8988T (cell line): Measurements from ENCODE around the gene HAUS3.
A peak's percentile ranks its signal among the peaks of the same experiment; 100 is the strongest.

Source experiments
- DNase-seq: peaks from one replicate; pipeline ENCODE4 v3.0.0; 2011

Gene HAUS3

GRCh38 chr4:2262145-2262943 is 20.4 kb upstream of the HAUS3 start:
- DNase-seq: peak; percentile 98

- no peak for DNase-seq
These were observed 19.9 kb upstream of the HAUS3 start, which contains the start of gene MXD4 for GRCh38 chr4:2261853-2262144. Gene MXD4, minus strand, starts transcription at chr4:2262109. Its CDS starts 129 bp downstream, at chr4:2261980.

GRCh38 chr4:2261110-2261852 is 19.4 kb upstream of the HAUS3 start:
- DNase-seq: no peak

GRCh38 chr4:2260344-2261109 is 18.6 kb upstream of the HAUS3 start:
- no peak for DNase-seq

- DNase-seq: no peak
These were observed 17.8 kb upstream of the HAUS3 start for GRCh38 chr4:2259541-2260343.

- peak; percentile 2 for DNase-seq
These were observed 17.2 kb upstream of the HAUS3 start for GRCh38 chr4:2259036-2259540.

- DNase-seq: peak; percentile 20
These were observed 16.4 kb upstream of the HAUS3 start for GRCh38 chr4:2258091-2259035.

GRCh38 chr4:2257361-2258081 is 15.6 kb upstream of the HAUS3 start:
- peak; percentile 8 for DNase-seq

- peak; percentile 11 for DNase-seq
These were observed 14.9 kb upstream of the HAUS3 start for GRCh38 chr4:2256781-2257191.

GRCh38 chr4:2256156-2256731 is 14.3 kb upstream of the HAUS3 start:
- DNase-seq: peak; percentile 14

- DNase-seq: peak; percentile 15
These were observed 13.7 kb upstream of the HAUS3 start for GRCh38 chr4:2255501-2256155.

GRCh38 chr4:2254665-2255500 is 13.0 kb upstream of the HAUS3 start:
- DNase-seq: peak; percentile 7

- peak; percentile 20 for DNase-seq
These were observed 11.5 kb upstream of the HAUS3 start for GRCh38 chr4:2253160-2254084.

- peak; percentile 13 for DNase-seq
These were observed 10.7 kb upstream of the HAUS3 start for GRCh38 chr4:2252530-2253091.

GRCh38 chr4:2251795-2252529 is 10.0 kb upstream of the HAUS3 start:
- peak; percentile 18 for DNase-seq

- peak; percentile 17 for DNase-seq
These were observed 9.3 kb upstream of the HAUS3 start for GRCh38 chr4:2251073-2251794.
